Stimulated activated CD8-positive, alpha-beta memory T cell treated with anti-CD3 and anti-CD28 coated beads, Interleukin-4, amount 100 ng/mL, for 48 hours (primary cell): ENCODE data around the gene SNCAIP.
"Not testable (repeated sequence)": the region's sequence is repeated elsewhere in the genome, so short reads cannot be mapped to it uniquely, and the experiment has no call there.

Experiments
- DNase-seq: peaks from one replicate; pipeline ENCODE4 v3.0.0-alpha.2; 2020

Gene SNCAIP

DNA sequence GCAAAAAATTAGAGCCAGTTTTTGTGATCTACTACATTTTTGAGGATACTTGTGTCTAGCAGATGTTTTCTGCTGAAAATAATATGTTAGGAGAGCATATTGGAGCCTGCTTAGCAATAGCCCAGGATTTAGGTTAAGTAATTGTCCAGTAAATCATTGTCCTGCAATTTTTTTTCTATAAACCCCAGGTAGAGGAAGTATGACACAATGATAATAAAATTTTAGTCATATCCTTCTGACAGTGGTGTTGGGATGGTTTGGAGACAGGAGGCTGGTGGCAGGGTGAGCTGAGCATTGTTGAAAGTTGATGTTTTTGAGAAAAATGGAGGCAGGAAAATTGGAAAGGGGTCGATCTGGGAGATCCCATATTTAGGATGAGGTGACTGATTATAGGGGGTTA lies 3.5 kb downstream of the SNCAIP start:
- no peak for DNase-seq

DNA sequence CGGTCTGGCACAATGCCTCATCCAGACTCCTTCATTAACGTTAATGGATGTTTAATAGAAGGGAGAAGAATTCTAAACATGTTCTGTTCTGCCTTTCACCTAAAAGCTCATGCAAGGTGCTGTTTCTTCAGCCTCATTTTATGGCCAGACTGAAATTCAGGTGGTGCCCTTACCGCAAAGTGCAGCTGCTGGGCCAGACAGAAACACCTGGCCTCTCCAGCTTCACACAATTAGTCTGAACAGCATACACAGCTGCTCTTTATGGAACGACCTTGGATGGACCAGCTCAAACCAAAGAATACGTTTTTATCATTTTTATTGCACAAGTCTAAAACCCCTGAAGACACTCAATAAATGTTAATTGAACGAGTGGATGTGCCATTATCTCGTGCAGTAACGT lies 4.6 kb downstream of the SNCAIP start:
- no peak for DNase-seq

DNA sequence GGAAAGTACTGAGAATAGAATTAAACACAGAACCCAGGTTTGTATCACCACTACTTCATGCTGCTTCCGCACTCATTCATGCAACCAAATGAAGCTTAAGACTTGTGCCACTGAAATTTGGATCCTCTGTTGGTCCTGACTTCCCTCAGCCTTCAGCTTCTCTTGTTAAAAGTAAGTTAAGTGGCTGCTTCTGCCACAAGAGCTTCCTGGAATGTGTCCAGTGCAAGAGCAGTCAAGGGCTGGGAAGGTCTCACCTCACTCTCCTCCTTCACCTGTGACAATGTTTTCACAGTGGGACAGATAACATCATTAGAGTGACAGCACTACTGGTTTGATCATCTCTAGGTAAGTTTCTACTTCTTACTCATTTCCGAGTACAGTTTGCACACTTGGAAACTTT lies 7.9 kb downstream of the SNCAIP start:
- no peak for DNase-seq

DNA sequence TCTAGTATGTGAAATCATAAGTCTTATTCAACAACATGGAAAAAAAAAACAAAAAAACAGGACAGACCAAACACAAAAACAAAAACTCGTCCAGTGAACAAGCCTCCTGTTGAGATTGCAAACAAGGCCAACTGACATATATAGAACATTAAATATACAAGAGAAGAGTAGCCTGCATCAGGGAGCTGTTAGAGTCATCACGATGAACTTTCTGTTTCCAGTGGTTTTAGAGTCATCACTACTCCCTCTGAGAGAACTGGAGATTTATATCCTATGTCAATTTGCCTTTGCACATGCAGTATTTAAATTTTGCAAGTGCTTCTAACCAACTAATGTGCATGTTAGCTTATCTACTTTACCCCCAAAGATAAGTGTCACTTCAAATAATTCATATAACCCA lies 9.9 kb downstream of the SNCAIP start:
- no peak for DNase-seq

DNA sequence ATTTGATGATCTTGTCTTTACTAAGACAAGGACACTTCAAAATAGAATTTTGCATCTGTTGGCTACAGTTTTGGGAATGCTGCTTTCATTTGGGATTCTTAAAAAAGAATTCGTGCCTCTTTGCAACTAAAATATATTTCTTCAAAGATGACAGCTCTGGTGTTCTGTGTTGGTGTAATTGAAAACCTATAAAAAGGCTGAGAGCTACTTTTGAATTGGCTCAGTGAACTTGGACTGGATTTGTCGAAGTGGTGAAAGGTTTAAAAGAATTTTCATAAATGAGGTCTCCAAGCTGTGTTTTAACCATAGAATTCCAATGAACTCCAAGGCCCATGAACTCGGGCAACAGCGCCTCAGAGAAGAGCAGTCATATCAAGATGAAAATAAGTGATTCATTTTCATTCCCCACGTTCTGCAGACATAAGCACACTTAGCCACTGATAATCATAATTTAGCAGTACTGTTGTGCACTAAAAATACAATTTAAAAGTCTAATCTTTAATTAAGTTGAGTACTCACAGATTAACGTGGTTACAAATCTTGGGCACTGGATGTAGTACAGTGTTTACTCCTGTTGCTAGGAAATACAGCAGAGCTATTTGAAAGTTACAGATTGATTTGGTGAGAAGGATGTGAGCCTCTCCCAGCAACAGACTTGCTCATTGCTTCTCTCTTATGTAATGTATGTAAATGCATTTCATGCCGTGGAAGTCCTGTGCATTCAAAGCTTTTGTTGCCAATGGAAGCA lies 10.9 kb downstream of the SNCAIP start:
- no peak for DNase-seq

DNA sequence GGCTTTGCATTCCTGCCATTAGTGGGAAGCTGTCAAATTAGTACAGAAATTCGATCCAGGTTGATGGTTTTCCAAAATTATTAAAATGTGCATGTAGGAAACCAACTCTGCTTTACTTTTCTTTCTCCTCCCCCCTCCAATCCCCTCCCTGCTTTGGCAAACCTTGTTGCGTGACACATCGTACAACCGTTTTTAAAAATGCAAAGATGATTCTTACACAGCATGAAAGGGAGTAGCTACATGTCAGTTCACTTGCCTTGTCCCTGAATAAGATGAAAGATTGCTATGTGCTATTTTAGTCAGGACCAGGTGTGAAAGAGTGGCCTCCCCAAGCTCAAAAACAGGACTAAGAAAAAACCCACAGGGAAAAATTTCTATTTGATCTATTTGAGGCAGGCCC lies 11.7 kb downstream of the SNCAIP start:
- no peak for DNase-seq

DNA sequence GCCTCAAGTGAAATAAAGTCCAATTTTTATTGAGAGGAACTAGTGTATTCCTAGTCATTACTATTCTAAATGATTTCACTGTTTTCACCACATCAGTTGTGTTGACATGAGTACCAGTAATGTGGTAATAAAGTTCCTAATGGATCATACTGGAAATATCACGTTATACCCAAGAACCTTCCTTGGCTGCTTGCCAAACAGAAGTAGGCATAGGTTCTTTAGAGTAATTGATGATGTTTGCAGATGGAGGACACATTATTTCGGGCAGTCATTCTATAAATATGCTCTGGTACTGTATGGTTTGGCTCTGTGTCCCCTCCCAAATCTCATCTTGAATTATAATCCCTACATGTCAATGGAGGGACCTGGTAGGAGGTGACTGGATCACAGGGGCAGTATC lies 15.1 kb downstream of the SNCAIP start:
- no peak for DNase-seq

DNA sequence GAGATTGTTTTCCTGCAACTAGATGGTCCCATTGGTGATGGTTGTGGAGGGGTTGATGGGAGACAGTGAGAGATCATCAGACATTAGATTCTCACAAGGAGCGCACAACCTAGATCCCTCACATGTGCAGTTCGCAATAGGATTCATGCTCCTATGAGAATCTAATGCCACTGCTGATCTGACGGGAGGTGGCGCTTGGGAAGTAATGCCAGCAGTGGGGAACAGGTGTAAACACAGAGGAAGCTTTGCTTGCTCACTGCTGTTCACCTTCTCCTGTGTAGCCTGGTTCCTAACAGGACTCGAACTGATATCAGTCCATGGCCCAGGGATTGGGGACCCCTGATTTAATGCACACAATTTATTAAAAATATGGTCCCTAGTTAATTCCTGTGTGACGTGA lies 18.8 kb downstream of the SNCAIP start:
- no peak for DNase-seq

DNA sequence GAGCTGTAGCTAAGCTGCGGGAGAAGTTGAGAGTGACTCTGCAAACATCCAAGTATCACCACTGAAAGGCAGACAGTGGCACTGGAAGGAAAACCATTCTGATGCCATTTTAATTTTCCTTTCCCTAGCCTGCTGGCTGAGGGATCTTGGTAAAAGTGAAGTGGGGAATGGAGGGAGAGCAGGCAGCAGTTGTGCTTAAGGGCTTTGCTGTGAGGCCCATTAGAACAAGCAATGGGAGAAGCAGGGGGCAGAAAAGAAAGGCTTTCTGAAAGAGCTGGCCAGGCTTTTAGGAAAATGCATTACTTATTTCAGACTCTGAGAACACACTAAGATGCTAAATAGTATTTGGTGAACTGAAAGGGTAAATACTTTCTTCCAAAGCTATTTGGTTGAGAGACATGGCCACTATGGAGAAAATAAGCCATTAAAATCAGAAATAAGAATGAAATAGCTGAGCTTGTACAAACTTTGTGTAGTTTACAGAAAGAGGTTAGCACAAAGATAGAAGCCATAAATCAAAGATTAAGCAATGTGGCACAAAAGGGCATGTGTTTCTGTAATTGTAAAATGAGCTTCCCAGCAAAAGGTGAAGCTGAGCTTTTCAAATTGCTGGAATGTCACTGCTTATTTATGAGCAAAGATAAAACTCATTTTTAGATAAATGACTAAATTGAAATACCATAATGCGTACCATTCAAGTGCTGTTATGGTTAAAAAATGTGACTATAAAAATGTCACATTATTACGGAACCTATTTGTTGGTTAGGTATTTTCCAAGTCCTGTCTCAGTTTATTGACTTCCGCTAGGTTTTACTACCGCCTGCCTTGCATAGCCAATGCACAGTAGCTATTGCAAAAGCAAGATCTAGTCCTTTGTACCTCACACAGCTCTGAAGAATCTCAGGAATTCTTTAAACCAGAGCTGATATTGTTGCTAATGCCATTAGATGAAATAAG lies 20.8 kb downstream of the SNCAIP start:
- no peak for DNase-seq

DNA sequence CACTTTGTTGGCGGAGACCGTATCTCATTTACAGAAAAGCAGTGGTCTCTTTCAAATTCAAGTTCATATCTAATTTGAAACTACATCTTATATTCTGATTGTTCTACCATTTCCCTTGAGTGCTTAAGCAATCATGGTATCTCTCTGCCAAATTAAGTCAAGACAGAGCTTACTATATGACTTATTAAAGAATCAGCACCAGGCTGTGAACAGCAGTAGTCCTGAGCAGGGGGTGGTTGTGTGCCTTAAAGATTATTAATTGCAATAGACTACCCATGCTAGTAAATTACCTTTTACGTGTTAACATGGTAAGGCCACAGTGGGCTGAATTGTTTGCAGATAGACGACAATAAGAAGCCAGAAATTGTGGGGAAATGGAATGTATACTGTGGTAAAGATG lies 21.5 kb downstream of the SNCAIP start:
- DNase-seq: no peak

DNA sequence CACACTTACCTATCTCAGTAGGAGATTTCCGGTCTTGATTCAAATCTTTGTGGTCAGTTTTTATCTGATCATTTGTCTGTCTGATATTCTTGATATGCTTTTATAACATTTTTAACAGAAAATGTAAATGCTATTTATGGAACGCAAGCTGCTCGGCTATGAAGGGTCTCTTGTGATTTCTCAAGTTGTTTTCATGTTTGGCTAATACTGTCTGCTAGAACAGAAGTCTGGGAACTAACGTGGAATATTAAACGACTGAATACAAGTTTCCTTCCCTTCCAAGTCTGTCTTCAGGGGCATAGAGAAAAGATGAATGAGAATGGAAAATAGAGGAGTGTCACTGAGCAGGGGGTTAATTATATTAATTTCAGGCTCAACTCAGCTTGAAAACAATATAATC lies 27.6 kb downstream of the SNCAIP start:
- DNase-seq: no peak

DNA sequence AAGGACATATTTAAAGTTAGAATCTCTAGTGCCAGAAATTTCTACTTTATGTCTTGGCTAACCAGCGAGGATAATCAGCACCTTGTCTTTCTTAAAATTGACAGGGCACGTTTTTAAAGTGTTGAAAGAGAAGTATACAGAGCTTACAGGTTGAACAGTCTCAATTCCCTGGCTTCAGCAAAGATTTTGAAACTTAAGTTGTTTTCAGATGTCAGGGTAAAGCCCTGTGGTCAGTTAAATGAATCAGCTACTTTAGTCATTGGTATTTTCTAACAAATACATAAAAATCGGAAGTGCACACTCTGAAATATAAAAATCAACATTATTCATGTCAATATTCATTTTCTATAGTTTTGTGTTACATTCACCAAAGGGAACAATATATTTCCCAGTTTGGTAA lies 29.1 kb downstream of the SNCAIP start:
- DNase-seq: no peak

DNA sequence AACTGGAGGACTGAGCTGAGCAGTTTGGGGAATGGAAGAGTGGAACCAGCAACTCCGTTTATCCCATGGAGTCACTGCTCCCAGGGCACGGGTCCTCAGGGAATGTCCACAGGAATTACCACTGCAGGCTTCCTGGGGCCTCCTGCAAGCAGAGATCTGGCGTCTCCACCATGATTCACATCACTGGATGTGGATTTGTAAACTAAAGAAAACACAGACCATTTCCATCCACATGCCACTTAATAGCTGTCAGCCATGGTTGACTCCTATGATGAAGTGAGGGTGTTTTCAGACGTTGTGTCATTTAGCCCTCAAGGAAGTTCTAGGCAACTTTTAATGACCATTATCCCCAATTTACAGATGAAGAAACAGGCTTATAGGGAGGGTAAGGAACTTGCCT lies 30.2 kb downstream of the SNCAIP start:
- no peak for DNase-seq

DNA sequence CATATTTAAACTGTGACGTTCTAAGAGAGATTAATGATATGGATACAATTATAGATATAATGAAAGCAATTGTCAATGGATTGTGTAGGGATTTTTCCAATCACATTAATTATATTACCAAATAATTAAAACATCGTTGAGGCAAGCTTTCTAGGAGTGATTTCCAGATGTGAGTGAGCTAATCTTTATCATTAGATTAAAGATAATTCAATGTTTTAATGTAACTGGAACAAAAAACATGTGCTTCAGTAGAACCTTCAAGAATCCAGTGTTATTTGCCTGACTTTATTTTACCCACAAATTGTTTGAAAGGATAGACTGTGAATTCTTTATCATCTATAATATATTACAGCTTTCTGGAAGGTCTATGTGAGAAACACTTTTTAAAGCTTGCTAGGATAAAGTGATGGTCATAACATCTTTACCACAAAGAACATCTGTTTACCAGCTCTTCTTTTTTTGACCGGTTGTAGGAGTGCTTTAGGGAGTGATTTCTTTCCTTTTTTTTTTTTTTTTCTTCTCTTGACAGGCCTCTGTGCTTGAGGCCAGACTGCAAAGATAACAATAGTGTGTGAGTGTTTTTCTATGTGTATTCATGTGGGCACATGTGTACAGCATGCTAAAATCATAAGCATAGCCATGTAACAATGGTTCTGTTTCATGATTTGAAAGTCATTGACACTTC lies 35.0 kb downstream of the SNCAIP start:
- no peak for DNase-seq

DNA sequence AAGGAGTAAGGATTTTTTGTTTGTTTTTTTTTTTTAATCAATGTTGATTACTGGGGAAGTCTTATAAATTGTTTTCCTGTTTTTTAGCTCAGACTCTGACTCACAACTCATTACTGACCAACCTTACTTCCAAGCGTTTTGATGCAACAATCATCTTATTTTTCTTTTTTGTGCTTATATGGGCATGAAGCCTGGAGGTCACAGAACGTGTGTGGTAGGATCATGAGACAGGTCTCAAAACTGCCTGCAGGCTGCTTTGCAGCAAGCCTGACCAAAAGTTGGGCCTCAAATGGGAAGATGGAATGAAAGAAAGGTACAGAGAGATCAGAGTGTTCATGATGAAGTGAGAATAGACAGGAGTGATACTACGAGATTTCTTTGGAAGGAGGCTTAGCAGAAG lies 38.5 kb downstream of the SNCAIP start:
- DNase-seq: no peak

DNA sequence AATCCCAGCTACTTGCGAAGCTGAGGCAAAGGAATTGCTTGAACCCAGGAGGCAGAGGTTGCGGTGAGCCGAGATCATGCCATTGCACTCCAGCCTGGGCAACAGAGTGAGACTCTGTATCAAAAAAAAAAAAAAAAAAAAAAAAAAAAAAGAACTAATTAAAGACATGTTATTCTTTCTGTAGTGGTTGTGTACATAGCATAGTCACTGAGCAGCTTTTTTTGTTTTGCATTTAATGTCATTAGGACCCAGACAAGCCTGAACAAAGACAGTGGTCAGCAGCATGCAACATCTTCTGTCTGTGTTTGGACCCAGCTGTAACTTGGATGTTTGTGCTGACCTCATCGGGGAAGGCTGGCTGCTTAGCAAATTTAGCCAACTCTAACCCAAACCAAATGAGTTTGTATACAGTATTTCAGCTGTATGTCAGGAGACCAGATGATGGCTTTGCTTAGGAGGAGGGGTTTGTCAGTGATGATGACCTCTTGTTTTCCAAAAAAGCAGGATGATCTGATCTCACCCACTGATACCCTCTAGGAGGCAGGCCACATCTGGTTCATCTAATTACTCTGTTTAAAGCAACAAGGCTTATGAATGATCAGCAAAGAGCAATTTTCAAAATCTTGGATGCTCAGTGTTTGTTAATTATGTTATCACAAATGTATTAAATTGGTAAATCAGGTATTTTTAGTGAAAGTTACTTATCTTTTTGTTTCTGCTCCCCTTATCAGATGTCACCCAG lies 39.5 kb downstream of the SNCAIP start:
- DNase-seq: no peak

DNA sequence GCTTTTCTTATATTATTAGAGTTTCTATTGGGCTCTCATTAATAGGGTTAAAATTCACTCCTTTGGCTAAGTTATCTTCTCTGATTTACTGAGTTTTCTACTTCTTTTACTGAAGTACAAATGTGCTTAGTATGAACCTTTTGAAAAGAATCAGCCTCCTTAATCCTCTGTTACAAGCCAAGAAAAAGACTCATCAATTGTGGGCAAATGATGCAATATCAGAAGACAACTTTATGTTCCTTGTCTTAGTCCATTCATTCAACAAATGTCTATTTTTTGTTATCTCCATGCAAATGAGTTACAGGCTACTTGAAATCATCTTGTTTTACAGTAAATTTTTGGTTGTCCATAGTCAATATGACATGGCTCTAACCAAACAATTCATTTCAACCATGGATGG lies 40.3 kb downstream of the SNCAIP start:
- DNase-seq: no peak

DNA sequence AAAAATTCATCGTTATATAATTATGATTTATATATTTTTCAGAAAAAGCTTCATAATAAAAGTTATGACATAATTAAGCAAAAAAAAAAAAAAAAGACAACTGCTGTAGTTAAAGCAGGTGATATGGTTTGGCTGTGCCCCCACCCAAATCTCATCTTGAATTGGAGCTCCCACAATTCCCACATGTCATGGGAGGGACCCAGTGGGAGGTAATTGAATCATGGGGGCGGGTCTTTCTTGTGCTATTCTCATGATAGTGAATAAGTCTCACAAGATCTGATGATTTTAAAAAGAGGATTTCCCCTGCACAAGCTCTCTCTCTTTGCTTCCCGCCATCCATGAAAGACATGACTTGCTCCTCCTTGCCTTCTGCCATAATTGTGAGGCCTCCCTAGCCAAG lies 41.3 kb downstream of the SNCAIP start:
- not testable (repeated sequence) for DNase-seq

DNA sequence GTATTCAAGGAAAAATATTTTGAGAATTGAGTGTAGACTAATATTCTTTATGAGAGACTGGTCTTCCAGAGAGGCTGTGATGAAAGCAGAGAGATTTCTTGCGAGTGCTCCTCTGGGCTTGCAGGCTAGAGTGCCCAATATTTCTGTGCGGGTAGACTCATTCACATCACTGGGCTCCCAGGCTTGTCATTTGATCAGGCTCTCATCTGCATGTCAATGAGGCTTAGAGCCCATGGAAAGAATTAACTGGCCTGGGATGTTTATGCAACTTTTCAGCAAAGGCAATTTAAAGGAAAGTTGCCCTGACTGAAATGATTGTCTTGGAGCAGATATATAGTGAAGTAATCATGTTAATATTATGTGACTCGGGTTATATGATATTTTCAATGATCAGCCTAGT lies 42.3 kb downstream of the SNCAIP start:
- DNase-seq: no peak

DNA sequence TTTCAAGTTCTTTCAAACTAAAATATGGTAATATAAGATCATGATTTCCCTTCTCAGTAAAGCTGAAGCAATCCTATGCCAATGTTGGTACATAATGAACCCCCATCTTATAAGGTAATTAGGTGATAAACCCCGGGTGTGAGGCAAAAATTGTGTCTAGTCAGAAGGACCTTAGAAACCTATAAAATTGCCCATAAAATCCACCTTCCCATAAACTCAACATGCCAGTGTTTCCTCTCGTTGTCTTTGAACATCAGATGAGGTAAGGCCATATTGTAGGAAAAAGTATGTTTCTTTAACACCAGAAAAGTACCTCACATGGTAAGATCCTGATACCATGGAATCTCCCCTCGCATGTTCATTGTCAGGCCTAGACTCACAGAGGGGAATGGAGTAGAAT lies 43.3 kb downstream of the SNCAIP start:
- no peak for DNase-seq

DNA sequence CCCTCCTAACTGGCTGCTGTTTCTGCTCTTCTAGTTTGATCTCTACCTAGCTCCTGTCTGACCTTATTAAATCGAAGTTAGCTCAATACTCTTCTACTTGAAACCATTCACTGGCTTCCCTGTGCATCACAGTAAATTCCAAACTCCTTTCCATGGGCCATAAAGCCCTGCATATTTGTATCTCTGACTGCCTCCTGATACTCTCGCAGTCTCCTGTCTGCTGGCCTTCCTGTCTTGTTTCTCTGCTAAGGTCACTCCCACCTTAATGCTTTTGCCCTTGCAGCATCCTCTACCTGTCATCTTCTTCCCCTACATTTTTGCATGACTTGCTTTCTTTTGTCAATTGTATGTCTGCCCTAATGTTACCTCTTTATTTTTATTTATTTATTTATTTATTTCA lies 44.8 kb downstream of the SNCAIP start:
- no peak for DNase-seq

DNA sequence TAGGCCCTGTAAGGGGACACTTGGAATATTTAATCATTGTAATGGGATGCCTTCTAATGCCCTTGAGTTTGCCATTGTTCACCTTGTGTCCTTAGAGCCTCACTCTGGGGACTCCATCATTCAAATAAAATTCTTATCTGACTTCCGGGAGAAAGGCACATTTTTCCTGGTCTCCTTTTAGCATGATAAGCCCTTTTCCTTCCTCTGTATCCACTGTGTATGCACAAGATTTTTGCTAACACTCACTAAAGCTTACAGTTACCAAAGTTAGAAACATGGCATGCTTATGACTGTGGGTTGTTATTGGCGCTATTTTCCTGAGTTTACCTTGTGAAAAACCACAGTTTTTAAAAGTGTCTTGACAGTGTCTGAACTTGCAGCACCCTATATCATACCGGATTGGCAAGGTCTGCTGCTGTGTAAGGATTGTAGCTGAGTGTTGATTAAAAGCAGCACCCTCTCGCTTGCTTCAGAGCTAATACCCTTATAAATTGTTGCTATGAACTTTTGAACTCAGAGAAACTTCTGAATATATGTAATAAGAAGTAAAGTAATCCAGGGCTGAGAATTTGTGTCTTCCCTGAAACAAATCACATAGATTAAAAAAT lies 46.4 kb downstream of the SNCAIP start:
- no peak for DNase-seq

DNA sequence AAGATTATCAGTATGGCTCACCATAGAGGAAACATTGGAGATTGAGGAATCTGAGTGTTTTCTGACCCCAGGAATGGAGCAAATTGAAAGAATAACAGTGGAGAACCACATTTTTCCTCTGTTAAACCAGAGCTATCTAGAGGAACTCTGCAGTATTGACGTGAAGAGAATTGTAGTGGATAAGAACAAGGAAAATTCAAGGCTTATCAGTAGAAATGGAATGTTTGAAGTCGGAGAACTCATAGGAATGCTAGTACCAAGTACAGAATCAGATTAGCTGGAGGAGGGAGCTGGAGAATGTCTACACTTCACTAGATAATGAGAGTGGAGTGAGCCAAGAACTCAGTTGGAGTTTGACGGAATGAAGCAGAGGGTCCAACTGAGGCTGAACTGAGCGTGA lies 50.3 kb downstream of the SNCAIP start:
- no peak for DNase-seq
